NB4 (cell line): ENCODE measurements around the gene KIF6.

Experiments
- DNase-seq: peaks from one replicate; pipeline ENCODE4 v3.0.0; 2010; ENCODE audit warnings: low read depth
- H3K4me3 ChIP-seq: one replicate; pipeline ENCODE4 v1.5.1; 2011; ENCODE audit warnings: mild to moderate bottlenecking, low read depth, low read length, moderate library complexity
- MYC ChIP-seq: IDR thresholded peaks from 2 replicates; pipeline ENCODE4 v1.6.1; 2011; ENCODE audit warnings: low read depth, low read length
- POLR2A ChIP-seq: IDR thresholded peaks from 2 replicates; pipeline ENCODE4 v1.6.1; 2011; ENCODE audit warnings: mild to moderate bottlenecking; ENCODE audit not compliant: insufficient read length; ENCODE audit errors: extremely low read depth
- TF ChIP-seq, protein P1 (sequence below): IDR thresholded peaks from 2 replicates; pipeline ENCODE4 v1.6.1; 2011; ENCODE audit warnings: low read depth, low read length
- TF ChIP-seq, protein P2 (sequence below): IDR thresholded peaks from one replicate; pipeline ENCODE4 v1.5.1; 2012; ENCODE audit warnings: low read depth, low read length

KIF6 gene

DNA sequence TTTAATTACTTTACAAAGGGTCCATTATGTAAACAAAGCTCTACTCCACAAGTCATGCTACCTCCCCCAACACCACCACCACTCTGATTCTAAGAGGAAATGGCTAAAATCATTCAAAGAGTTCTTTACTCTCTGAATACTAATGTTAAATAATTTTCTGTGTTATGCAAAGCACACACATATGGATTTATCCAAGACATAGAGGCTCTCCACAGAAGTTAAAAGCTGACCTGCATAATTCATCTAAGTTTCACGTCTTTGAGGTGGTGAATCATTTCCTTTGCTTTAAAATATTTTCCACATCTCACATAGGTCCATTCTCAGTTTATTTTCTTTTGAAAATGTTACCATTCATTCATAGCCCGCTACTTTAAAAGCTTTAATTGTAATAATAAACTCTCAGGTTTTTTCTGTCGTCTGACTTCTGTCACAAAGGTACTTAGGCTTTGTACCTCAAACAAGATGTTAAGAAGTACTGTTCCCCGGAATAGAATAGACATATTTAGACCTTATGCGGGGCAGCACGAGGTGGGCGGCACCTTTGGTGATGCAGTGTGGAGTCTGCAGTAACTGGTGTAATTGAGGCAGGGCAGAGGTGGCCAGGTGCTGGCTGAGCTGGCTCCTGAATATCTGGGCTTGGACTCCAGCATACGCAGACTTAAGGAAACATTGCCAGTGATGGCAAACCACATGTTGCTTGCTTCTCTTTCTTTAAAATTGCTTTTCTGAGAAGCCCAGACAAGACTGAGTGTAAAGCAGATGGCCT is 55.8 kb downstream of the KIF6 start:
- H3K4me3 ChIP-seq = no peak overlapping the region
- TF ChIP-seq, protein P1, sequence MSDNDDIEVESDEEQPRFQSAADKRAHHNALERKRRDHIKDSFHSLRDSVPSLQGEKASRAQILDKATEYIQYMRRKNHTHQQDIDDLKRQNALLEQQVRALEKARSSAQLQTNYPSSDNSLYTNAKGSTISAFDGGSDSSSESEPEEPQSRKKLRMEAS = no peak
- TF ChIP-seq, protein P2, sequence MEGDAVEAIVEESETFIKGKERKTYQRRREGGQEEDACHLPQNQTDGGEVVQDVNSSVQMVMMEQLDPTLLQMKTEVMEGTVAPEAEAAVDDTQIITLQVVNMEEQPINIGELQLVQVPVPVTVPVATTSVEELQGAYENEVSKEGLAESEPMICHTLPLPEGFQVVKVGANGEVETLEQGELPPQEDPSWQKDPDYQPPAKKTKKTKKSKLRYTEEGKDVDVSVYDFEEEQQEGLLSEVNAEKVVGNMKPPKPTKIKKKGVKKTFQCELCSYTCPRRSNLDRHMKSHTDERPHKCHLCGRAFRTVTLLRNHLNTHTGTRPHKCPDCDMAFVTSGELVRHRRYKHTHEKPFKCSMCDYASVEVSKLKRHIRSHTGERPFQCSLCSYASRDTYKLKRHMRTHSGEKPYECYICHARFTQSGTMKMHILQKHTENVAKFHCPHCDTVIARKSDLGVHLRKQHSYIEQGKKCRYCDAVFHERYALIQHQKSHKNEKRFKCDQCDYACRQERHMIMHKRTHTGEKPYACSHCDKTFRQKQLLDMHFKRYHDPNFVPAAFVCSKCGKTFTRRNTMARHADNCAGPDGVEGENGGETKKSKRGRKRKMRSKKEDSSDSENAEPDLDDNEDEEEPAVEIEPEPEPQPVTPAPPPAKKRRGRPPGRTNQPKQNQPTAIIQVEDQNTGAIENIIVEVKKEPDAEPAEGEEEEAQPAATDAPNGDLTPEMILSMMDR = no peak
- no peak for TF ChIP-seq POLR2A
- no peak for TF ChIP-seq MYC
- DNase-seq = no peak

DNA sequence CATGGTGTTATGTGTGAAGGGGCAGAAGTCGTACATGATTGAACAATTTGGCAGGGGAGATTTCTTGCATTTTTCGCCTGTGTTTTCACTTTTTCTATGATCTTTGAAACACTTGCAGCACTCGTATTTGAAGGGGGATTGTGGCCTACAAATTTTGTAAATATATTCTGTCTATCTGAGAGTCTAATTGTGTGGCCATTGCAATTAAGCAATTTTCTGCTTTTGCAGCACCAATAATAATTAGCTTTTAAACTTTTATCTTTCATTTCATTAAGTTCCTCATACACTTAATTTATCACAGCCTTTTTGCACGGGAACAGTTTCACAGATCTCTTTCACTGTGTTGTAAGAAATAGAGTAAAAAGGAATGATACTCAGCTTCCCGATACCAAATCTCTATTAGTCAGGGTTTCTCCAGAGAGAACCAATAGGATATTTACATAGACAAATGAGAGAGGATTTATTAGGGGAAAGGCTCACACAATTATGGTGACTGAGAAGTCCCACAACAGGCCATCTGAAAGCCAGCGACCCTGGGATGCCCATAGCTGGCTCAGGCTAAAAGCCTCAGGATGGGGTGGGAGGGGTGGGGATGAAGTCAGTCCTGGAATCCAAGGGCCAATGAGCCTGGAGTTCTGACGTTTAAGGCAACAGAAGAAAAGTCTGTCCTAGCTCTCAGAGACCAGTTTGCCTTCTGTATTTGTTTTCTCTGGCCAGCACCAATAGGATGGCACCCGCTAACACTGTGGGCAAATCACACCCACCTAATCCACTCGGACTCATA is 58.3 kb downstream of the KIF6 start:
- H3K4me3 ChIP-seq = no peak overlapping the region
- DNase-seq = no peak
- TF ChIP-seq POLR2A (no peak), MYC (no peak)
- TF ChIP-seq, protein P1 = no peak
- TF ChIP-seq, protein P2 = no peak

DNA sequence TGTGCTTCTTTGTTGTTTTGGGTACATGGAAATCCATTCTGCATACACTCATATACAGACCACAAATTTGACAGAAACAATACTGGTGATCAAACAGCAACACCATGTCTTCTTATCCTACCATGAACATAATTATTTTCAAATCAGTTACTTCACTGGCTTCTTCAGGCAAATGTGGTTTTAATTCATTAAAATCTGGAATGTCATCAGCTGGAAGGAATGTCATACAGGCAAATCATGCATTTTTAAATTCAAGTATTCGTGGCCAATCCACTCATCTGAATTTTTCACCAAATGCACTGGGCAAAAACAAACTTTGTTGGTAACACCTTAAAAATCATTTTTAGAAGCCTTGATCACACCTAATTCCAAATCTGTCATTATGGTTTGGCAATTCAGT is 59.3 kb downstream of the KIF6 start:
- TF ChIP-seq, protein P1 = no peak
- TF ChIP-seq, protein P2 = no peak
- TF ChIP-seq MYC (no peak), POLR2A (no peak)
- no peak for DNase-seq
- no peak overlapping the region for H3K4me3 ChIP-seq

DNA sequence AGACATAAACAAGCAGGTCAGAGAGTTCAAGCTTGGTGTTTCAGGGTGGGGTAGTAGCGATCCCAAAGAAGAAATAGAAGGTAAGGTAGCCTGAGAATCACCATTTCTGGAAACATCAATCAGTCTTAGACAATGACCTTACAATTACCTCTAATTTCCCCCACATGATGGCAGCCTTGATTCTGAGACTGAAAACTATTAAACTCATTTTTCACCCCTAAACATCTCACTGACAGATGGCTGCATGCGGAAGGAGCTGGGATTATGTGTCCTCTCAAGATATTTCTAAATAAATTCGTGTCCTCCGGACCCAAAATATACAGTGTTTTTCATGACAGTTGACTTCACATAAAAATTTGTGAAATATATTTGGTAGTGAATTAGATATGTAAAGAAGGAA is 61.0 kb downstream of the KIF6 start:
- H3K4me3 ChIP-seq = no peak overlapping the region
- no peak for DNase-seq
- TF ChIP-seq, protein P2 = no peak
- TF ChIP-seq POLR2A (no peak), MYC (no peak)
- TF ChIP-seq, protein P1 = no peak

DNA sequence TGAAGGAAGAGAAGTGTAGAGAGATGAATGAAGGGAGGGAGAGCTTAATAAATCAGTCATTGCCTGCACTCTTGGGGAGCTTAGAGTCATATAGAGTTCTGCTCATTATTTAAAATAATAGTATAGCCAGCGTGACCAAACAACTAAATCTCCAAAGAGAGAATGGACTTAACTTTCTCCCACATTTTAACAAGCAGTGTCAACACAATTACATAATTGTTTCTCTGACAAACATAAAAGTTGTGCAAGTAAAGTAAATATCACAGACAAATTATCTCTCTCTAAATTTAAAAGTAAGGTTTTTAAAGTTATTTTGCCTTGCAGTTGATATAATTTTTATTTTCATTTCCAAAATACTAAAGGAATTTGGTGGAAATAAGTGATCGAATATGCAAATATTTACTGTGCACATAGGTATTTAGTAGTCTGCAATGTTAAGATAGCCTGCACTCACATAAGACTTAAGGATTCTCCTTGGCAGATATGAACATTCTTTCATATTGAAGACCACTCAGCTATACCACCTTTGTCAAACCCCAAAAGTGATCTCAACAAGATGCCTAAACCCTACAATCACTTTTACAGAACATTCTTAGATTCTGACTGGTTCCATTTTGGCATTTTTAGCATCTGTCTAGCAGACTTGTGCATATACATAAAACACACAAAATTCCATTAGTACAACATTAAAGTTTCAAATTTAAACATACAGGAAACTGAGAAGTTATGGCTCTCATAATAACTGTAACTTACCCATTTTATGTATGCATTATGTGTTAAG is 67.7 kb downstream of the KIF6 start:
- TF ChIP-seq, protein P2 = no peak
- TF ChIP-seq POLR2A (no peak), MYC (no peak)
- TF ChIP-seq, protein P1 = no peak
- no peak for DNase-seq

More for the DNA sequence above, 67.7 kb downstream of the KIF6 start:
- no peak overlapping the region for H3K4me3 ChIP-seq
